ENCODE results near the gene OR6X1.

- TF ChIP-seq RAD21 (IDR thresholded peaks at IDR 0.05 in 1 of 2, conservative IDR thresholded peaks at IDR 0.05 in 1 of 2; ENCODE audit: low read depth in 2 of 2, low read length in 2 of 2) (no peak), CHD1 (IDR thresholded peaks at IDR 0.05; ENCODE audit: low read depth, low read length) (no peak)
These were observed 47.1 kb downstream of the OR6X1 start for GRCh38 chr11:123707206-123707605.
